8988T (cell line): ENCODE measurements around the gene TMEM107.
"Not testable (repeated sequence)": the region's sequence is repeated elsewhere in the genome, so short reads cannot be mapped to it uniquely, and the experiment has no call there.

Experiments used
- DNase-seq: peaks from one replicate; pipeline ENCODE4 v3.0.0; 2011

Gene TMEM107

DNA sequence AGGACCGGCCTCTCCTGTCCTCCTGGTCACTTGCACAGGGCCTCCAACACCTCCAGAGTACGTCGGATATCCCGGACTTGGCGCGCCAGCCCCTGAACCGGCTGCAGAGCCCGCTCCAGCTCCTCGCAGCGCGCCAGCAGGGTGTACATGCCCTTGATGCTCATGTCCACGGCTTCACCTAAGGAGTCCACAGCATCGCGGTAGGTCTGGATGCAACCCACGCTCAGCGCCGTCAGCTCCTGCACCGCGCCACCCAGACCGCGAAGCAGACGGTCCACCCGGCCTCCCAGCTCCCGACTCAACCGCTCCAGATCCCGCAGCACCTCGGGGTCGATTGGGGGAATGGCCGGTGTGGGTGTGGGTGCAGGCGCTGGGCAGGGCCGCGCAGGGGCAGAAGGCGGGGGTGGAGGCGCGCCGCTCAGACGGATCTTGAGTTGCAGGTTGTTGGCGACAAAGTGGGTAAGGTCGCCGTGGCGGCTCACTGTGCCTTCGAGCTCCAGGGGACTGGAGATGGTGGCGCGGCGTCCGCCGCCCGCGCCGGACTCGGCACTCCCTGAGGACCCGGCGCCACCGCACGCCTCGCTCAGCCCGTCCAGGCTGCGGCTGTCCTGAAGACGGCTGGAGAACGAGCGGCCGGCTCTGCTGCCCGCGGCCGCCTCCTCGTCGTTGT lies 13.0 kb upstream of the TMEM107 start:
- DNase-seq, result no peak

DNA sequence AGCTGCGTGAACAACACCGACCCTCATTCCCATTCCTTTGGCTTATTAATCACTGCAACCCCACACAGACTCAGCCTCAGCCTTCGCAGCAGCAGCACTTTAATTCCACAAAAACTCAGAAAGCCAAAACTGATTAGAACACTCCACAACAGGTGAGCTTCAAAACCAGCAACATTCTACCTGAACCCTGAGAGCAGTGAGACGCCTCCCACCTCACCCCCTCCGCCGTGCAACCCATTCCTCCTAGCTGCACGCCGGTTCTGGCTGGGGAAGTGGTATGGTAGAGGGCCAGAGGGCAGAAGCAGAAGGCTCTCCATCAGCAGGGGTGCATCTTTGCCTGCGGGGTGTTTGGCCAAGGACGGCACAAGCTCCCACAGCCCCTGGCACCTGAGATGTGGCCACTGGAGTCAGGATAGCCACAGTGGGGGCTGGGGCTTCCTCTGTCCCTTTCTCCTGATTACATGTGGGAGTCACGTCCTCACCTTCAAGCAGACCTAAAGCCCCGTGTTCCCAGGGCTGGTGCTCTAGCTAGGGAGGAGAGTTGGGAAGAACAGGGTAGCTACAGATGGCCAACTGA lies 12.2 kb upstream of the TMEM107 start:
- DNase-seq, result no peak

DNA sequence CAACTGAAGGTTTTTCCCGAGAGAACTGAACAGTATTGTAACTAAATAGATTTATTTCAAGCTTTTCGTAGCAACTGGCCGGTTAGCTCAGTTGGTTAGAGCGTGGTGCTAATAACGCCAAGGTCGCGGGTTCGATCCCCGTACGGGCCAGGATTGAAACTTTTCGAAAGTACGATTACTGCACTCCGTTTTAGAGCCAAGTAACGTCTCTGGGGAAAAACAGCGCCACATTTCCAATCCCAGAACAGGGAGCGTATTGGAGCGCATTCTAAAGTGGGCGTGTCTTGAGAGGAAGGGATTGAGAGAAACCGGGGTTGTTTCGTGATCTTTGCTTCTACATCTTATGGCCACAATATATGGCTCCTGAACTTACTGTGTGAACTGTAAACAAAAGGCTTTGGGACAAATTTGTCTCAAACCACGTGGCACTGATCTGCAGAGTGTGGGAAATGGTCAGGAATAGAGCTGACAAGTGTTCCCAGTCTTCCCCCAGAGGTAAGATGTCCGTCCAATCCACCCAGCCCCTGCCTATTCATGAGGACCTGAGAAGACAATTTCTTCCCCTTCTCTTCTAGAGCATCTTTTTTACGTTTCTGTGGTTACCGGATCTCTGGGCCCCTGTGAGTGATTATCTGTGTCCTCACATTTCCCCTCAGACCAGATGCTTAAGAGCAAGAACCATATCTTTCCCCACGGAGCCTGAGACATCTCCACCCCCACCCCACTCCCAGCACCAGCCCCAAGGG lies 11.5 kb upstream of the TMEM107 start:
- peak; percentile 34 for DNase-seq

DNA sequence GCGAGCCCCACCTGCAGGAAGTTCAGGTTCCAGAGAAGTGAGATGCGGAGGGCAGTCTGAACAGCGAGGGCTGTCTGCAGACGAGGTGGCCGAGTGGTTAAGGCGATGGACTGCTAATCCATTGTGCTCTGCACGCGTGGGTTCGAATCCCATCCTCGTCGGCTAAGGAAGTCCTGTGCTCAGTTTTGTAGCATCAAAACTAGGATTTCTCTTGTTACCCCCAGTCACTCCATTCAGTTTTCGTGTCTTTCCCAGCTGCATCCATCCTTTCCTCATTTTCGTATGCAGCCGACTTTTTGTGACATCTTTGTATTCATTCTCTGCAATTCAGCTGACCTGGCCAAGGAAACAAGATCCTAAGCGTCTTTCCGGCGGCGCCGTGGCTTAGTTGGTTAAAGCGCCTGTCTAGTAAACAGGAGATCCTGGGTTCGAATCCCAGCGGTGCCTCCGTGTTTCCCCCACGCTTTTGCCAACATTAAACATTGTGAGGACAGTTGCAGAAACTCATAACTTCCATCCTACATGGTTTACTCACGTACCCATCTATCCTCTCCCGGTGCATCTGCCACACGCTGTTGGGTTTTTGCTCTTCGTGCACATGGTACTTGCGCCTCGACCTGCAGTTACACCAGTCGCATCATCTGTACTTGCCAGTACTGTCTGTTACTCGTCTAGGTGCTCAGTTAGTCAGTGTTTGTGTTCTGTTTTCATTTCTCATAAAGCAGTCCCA lies 10.8 kb upstream of the TMEM107 start:
- DNase-seq, result no peak

DNA sequence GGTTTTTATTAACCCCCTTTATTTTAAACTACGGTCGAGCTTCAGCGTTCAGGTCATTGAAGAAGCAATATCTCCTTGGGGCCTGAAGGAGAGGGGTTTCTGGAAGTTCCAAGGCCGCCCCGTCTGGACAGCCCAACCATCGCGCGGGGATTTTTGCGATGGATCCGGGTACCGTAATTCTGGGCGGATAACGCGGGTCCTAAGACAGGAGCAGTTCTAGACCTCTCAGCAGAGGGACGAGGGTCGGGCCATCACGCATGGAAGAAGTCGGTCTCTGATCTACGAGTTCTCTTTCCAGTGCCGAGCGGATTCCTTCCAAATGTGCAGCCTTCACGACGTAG lies 10.2 kb upstream of the TMEM107 start:
- no peak for DNase-seq

DNA sequence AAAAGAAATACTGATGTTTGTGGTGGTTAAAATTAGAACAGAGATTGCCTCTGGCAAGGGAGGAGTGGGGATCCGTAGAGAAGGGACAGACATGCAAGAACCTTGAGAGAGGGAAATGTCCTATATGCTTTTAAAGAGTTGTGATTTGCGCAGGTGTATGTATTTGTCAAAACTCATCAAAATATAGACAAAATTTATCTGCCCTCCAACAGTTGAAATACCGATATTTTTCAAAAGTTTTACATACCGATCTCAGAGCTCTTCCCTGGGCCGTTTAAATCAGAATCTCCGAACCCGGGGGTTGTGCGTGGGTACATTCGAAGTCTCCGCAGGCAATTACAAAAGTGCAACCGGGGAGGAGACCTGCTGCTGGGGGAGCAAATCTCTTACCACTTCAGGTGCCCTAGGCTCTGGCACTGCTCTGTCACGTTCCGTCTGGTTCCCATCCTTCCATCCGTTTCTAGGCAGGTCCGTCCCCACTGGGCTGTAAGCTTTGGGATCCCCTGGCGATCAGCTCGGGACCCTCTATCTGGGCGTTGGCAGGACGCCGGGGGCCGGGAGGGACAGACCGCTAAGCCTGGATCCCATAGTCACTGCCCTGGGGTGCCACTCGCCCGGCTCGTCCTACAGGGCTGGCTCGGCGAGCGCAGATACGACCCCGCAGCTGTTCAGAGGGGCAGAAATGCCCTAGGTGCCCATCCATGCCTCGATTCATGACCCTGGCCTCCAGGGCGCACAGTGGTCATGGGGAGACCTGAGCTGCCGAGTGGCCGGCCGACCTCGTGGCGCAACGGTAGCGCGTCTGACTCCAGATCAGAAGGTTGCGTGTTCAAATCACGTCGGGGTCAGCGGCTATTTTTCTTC lies 9.6 kb upstream of the TMEM107 start:
- no peak for DNase-seq

DNA sequence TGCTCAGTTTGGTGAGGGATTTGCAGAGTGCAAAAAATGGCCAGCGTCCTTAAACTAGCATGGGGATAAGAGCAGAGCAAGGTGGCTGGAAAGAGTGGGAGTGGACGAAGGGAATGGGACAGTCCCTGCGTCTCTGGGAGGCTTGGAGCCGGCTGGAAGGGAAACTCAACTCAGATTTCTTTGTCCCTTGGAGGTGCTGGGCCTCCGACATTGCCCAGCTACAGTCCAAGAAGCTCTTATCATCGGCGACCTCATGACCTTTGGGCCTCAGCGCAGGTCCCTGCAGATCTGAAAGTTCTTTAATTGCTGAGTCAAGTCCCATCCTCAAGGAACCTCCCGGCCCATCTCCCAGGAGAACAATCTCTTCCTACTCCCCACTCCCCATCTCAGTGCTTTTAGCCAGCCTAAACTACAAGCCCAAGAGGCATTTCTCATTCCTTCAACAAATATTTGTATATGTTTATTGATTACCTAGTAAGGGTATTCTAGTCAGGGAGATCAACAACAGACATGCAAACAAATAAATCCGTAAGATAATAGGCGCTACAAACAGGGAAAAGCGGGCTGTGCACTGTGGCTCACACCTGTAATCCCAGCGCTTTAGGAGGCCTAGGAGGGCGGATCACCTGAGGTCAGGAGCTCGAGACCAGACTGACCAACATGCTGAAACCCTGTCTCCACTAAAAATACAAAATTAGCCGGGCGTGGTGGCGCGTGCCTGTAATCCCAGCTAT lies 985 bp upstream of the TMEM107 start:
- no peak for DNase-seq

DNA sequence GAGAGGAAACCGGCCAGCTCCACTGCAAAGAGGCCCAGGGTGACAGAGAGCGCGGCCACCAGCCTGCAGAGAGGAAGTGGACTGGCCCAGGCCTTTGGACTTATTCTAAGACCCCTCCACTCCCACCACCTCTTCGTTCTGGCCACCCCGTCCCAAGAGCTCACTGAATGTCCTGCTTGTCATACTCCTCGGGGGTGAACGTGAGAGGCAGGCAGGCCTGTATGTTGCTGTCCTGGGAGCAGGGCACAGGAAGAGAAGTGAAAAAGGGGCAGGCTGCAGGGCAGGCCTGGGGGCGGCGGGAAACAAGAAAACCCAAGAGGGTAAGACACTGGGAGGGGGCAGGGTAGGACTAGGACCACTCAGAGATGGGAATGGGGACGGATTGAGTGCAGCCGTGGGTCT lies 384 bp downstream of the TMEM107 start:
- no peak for DNase-seq

DNA sequence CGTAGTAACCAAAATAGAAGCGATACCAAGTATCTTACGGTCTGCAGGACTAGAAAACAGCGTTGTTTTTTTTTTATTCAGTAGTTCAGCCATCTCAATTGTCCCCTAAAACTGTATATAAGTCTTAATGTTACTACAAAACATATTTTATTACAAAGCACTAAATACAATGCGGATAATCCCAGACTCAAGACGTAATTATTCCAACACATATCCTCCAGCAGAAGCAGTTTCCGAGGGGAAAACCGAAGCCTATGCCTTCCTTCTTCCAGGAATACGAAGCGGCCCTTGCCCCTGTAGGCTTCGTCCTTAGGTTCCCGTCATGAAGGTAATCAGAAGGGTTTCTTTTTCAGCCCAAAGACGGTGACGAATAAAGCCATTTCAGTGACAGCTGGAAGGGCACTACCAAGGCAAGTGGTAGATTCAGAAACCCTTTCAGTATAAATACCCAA lies 2.3 kb downstream of the TMEM107 start:
- DNase-seq, result no peak

DNA sequence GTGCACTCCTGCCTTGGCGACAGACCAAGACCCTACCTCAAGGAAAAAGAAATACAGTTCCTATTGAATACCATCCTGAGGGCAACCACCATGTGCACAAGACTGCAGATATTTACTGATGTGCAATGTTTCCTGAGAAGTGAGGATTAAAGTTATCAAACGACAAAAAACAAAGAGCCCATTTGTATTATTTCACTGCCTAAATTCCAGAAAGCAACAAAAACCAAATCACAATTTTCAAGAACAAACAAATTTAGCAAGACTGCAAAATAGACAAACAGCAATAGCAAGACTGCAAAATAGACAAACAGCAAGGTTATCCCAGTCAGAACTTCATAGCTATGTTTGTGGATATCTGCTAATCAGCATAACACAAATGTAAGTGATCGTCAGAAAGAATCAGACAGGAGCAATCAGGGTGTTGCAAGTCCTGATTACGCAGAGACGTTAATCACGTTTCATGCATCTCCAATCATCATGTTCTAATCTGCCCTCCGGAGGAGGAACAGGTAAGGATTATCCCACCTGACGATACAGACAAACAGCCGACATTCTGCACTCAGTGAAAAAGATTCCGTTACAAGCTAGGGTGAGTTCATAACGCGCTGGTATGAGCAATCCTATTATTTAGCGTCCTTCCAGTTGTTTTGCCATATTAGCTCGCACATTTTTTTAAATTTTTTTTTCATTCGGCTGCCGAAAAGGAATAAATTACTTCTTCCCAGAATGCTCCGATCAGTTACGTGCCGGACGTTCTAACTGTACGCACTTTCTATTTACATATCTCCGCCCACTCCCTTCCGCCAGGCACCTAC lies 2.9 kb downstream of the TMEM107 start:
- DNase-seq, result no peak

DNA sequence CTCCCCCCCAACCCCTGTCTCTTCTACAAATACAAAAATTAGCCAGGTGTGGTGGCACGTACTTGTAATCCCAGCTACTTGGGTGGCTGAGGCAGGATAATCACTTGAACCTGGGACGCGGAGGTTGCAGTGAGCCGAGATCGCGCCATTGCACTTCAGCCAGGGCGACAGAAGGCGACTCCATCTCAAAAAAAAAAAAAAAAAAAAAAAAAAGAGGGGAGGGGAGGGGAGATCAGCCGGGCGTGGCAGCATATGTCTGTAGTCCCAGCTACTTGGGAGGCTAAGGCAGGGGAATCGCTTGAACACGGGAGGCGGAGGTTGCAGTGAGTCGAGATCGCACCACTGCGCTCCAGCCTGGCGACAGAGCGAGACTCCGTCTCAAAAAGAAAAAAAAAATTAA lies 6.0 kb downstream of the TMEM107 start:
- DNase-seq, result not testable (repeated sequence)

DNA sequence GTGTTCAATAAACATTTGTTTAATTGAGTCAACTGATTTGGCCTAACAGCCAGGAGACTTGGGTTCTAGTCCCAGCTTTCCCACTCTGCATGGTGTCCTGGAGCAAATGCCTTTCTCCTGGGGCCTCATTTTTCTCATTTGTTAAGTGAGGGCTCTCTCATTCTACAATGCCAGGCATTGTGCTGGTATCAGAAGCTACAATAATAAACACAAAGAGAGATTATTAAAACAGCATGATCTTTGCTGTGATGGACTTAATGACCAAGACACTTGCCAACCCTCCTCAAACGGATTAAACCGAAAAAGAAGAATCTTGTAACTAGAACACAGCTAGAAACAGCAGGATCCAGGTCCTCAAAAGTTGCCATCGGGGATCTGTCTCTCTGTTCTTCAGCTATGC lies 8.7 kb downstream of the TMEM107 start:
- no peak for DNase-seq

DNA sequence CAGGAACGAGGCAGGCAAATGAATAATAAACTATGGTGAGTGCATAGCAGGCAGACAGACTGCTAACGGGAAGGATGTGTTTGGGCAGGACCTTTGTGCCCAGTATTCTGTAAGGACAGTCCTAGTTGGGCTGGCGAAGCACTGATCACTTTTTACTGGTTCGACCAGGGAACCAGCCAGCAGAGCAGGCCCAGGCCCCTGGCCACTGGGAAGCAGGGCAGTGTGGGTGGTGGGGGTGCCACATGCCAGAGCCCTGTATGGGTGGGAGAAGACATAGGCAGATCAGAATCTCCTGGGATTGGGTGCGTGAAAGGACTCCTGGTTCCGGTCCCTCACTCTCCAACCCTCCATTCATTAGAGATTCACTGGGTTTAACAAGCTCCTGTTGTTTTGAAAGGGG lies 9.4 kb downstream of the TMEM107 start:
- DNase-seq, result no peak

DNA sequence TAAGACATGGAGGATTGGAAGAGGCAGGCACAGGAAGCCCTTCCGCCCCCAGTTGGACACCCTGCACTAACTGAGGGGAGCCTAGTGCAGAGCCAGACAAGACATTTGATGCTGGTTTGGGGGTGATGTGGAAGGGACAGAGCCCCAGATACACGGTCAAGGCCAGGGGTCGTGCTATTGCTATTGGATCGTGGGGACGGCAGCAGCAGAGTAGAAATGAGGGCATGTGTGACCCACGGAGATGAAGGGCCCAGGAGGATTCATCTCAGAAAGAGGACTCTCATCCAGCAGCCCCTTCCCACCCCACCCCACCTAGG lies 11.4 kb downstream of the TMEM107 start:
- no peak for DNase-seq

DNA sequence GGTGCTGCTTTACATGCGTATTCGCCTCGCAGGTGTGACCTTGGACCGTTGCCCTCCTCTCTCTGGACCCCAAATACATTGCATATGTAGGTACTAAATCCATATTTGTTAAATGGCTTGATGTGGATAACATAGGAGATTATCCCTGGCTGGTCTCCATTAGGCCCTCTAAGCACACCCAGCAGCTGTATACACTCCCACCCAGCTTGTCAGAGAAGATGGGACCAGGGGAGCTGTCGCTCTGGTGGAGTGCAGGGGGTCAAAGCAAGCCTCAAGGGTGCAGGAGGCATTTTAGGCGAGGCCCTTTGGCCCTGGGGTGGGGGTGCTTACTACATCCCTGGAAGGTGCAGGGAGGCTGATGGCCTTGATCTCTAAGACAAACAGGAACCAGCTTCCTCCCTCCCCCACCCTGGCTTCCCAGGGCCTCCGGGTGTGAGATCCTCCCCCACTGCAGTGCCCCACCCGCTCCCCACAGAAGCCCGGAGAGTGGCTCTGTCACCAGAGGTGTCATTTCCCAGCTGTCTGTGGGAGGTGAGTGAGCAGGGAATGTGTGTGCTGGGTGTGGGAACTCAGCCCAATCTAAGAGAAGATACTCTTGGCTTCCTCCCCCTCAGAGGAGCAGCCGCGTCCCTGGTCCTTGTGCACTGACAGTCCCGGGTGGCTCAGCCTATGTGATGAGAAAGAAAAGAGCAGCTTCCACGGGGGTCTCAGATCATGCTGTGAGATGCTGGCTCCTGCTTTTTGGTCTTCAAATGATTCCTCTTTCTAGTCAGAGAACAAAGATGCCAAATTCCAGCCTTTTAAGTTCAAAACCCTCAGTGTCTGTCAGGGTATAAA lies 12.0 kb downstream of the TMEM107 start:
- no peak for DNase-seq

DNA sequence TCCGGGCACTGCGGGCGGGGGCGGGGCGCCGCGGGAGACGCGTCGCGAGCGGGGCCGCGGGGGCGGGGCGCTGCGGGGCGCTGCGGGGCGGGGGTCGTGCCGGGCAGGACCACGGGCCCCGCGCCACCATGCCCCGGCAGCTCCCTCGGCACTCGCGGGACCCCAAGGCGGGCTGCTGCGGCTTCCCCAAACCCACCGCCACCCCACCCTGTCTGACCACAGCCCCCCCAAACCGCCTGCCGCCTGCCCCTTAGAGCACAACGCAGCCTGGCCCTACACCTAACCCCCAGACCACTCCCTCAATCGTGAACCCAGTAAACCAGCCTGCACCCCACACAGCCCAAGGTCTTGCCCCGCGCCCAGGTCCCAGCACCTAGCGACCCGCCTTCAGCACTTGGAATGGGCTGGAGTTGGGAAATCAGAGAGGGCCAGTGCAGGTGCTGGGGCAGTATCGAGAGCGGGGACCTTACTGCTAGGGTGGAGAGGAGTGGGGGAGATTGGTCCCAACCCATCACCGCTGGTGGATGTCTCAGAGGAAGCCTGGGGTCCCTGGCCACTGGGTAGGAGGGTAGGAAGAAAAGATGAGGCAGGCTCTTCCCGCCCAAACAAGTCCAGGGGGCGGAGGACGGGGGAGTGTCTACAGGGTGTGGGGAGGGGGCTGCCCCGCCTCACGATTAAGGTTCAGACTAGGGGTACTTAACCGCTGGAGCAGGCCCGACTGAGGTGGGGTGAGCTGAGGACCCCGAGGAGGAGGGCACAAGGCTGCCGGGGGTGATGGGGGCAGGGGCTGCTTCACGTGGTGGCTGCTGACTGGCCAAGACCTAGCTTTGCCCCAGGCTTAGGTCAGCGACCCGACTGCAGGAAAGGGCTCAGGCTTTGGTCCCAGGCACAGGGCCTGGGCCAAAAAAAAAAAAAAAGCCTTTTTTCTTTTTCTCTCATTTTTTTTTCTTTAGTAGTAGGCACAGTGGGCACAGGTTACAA lies 12.9 kb downstream of the TMEM107 start:
- DNase-seq, result peak; percentile 54

DNA sequence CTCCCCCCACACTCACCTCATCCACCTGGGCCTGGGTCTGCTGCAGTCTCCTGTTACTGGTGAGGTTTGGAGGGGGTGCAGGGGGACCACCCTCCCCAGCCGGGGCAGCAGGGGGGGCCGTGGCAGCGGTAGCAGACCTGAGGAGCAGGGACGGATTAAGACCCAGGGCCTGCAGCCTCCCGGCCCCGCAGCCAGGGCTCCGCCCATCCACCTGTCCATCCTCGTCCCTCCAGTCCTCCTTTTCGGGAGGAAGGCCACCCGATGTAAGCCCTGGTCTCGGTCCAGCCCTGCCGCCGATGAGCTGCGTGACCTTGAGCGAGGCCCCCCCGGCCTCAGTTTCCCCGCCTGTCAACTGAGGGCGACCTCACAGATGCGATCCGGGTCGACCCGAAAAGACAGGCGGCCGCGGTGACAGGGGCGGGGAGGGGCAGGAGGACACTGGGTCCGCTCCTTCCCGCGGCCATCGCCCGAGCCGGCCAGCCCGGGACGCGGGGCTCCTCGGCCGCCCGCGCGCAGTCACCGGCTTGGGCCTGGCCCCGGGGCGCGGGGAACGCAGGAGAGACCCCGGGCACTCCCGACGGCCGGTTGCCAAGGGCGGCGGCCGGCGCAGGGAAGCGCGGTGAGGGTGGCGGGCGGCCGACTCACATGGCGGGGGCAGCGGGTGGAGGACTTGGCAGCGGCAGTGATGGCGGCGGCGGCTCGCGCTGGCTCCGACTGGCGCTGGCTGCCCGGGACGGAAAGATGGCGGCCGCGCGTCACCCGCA lies 13.8 kb downstream of the TMEM107 start, which contains the start of gene VAMP2:
Gene VAMP2, minus strand, starts transcription at position 716 of the 764 bp plus-strand sequence. Its CDS starts 69 bp downstream, at position 647.
- DNase-seq, result no peak
